IPS-11a (cell line): Measurements from ENCODE around the gene MED19.
"Not testable (repeated sequence)": the region's sequence is repeated elsewhere in the genome, so short reads cannot be mapped to it uniquely, and the experiment has no call there.

ENCODE experiments used
- H3K4me3 ChIP-seq: one replicate; pipeline ENCODE4 v1.5.1; 2013; ENCODE audit warnings: low read depth, low read length, control low read depth

Gene MED19

GRCh38 chr11:57705432-57705831 lies 6.6 kb downstream of the MED19 start:
- not testable (repeated sequence) for H3K4me3 ChIP-seq

DNA sequence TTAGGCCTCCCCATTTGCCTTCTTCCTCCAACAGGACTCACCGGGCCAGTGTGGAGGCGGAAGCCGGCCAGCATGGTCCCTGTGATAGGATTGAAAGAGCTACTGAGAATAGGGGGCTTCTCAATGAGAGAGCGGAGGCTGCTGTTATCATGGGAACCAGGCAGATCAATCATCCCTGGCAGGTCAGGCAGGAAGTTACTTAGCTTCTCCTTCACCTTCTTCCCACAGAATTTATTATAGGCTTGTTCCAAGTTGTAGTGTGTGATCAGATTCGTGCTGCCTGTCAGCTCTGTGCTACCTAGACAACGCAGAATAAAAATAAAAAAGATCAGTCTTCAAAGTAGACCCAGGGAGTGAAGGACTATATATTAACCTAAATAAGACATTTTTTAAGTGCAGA lies 7.1 kb downstream of the MED19 start:
- no peak overlapping the region for H3K4me3 ChIP-seq

GRCh38 chr11:57703341-57703740 lies 8.7 kb downstream of the MED19 start:
- no peak overlapping the region for H3K4me3 ChIP-seq

- H3K4me3 ChIP-seq = no peak overlapping the region
Measured at GRCh38 chr11:57700425-57700824, 11.6 kb downstream of the MED19 start.

GRCh38 chr11:57699813-57700212 lies 12.2 kb downstream of the MED19 start:
- H3K4me3 ChIP-seq = no peak overlapping the region

- H3K4me3 ChIP-seq = no peak overlapping the region
Measured at GRCh38 chr11:57698843-57699365, 13.1 kb downstream of the MED19 start.

- H3K4me3 ChIP-seq = not testable (repeated sequence)
Measured at GRCh38 chr11:57690474-57690873, 21.5 kb downstream of the MED19 start.

GRCh38 chr11:57681168-57681567 lies 30.8 kb downstream of the MED19 start:
- no peak overlapping the region for H3K4me3 ChIP-seq

DNA sequence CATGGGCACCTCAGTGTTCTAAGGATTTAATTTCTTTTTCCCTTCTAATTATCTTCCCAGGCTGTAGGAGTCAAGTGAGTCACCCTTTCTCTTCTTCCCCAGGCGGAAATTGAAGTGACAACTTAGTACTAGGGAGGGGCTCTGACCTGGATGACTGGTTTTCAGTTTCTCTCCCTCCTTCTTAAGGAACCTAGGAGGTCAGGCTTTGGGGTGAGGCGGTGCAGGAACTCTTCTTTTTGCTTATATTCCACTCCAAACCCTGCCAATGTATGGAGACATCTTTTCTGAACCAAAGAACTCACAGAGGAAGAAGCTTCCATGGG lies 31.5 kb downstream of the MED19 start:
- H3K4me3 ChIP-seq = no peak overlapping the region

GRCh38 chr11:57679396-57679795 lies 32.6 kb downstream of the MED19 start:
- H3K4me3 ChIP-seq = no peak overlapping the region

DNA sequence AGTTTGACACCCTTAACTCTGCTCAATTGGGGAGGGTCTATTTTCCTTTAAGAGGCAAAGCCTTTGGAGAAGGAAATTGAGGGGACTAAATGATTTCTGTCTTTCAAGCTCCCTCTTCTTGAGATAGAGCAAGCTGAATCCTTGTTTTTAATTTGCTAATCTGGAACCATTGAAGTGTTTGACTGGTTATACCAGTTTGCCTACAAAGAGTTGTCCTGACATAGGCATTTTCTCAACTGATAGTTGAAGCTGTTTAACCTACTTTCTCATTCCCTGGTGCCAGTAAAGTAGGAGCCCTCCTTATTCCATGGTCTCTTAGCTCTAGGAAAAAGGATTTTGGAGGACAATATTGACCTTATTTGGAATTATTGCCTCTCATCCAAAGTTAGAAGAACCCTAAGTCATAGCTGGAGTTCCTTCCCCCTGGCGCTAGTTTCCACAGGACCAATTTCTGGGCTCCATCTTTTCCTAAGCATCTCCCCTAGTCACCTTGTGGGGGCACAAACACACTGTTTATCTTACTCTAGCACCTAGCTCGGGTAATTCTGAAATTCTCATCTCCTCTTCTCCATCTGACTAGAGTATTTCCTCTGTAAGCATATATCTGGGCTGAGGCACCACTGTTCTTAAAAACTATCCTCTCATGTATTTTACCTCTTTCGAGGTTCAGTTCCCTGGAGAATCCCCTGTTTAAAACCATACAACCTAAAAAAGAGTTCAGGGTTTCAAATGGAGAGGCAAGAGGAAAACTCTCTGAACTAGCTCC lies 36.7 kb downstream of the MED19 start:
- no peak overlapping the region for H3K4me3 ChIP-seq

- H3K4me3 ChIP-seq = no peak overlapping the region
Measured at GRCh38 chr11:57674251-57674650, 37.8 kb downstream of the MED19 start.

- peak overlapping the region; percentile 96 for H3K4me3 ChIP-seq
Measured at GRCh38 chr11:57668434-57668782, 43.6 kb downstream of the MED19 start.

DNA sequence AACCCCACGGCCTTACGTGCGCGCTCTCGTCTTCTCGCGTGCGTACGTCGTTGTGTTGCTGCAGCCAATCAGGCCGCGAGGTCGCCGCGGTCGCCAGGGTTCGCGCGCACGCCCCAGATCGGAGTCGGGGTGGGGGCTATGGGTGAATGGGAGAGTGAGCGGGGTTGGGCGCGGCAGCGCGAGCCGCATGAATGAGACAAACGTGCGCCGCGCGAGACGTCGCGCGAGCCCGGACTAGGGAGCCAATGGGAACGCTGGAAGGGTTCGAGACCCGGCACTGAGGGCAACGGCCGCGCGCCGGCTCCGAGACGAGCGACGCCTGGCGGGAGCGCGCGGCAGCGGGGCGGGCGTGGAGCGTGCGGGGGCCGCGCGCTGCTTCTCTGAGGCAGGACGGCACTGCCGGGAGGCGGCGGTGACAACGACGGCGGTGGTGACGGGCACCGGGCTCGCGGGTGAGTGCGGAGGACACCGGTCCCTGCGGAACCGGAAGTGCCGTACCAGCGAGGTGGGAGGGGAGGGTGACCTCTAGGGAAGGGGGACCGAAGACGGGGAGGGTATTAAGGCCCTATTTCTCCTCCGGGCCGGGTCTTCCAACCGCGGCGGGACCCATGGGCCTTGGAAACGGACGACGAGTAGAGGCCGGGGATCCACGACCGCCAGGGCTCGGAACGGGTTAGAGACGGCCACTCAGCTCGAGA lies 44.1 kb downstream of the MED19 start, which contains the start of gene ZDHHC5:
Gene ZDHHC5, plus strand, starts transcription at position 379 of the 698 bp plus-strand sequence. CDS start 4,977 bp downstream, outside the sequence.
- peak within 1 kb of the TSS; percentile 96 for H3K4me3 ChIP-seq

DNA sequence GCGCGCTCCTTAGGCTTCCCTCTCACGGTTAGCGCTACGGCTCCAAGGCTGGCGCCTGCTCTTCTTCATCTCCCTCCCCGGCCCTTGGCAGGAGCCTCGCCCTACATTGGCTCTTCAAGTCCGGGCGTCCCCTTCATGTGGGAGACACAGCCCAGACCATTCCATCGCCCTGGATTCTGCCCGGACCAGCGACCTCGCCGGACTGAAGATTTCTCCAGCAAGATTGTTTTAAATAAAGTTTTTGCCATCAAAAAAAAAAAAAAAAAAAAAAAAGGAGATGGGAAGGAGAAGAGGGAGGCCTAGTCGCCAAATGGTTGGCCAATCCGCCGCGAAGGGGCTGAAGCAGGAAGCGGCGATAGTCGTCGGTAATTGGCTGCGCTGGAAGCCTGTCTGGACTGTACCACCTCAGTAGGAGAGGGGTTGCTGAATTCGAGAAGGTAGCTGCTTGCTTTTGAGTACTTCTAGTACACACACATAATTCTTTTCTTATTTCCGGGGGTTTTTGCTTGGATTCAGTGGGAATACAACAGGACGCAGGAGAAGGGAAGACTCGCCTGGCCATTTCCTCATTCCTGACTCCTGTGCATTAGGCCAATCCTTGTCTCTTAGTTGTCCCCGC lies 44.8 kb downstream of the MED19 start:
- H3K4me3 ChIP-seq = peak overlapping the region; percentile 96

GRCh38 chr11:57663975-57664374 lies 48.0 kb downstream of the MED19 start:
- H3K4me3 ChIP-seq = no peak overlapping the region

- no peak overlapping the region for H3K4me3 ChIP-seq
Measured at GRCh38 chr11:57662893-57663292, 49.1 kb downstream of the MED19 start.

DNA sequence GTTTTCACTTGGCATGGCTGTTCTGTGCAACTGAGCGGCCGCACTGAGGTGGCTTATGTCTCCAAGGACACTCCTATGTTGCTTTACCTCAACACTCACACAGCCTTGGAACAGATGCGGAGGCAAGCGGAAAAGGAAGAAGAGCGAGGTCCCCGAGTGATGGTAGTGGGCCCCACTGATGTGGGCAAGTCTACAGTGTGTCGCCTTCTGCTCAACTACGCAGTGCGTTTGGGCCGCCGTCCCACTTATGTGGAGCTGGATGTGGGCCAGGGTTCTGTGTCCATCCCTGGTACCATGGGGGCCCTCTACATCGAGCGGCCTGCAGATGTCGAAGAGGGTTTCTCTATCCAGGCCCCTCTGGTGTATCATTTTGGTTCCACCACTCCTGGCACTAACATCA lies 52.3 kb downstream of the MED19 start:
- H3K4me3 ChIP-seq = no peak overlapping the region

GRCh38 chr11:57658023-57658361 lies 54.0 kb downstream of the MED19 start:
- H3K4me3 ChIP-seq = peak overlapping the region; percentile 93

- H3K4me3 ChIP-seq = peak within 1 kb of the TSS; percentile 93
Measured at GRCh38 chr11:57657194-57658022, 54.6 kb downstream of the MED19 start, which contains the start of gene CLP1. Gene CLP1, plus strand, starts transcription at chr11:57657762. Its CDS starts 1,715 bp downstream, at chr11:57659477.

DNA sequence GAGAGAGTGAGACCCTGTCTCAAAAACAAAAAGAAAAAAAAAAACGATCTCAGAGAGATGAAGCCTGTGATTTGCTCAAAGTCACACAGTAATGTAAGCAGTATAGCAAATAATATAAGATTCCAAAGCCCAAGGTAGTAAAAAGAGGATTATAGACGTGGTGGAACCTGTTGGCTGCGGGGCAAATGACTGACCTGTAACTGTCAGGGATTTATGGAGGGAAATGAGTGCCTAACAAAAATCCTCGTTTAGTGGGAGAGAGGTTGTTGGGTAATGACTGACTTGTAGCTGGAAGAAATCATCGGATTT lies 55.2 kb downstream of the MED19 start:
- H3K4me3 ChIP-seq = peak overlapping the region; percentile 6
